Epithelial cell of proximal tubule (primary cell): ENCODE results near the gene SBK1. TPM values are rescaled to one million over a fixed set of nuclear protein-coding genes. Genes with fewer than 3 reads are reported as not detected.

Source experiments
- DNase-seq: peaks from one replicate; pipeline ENCODE4 v3.0.0-alpha.2; 2011; ENCODE audit warnings: low read depth
- H3K4me3 ChIP-seq: 2 replicates; pipeline ENCODE4 v1.5.1; 2011; ENCODE audit warnings: low read depth, mild to moderate bottlenecking, low read length
- CTCF ChIP-seq: conservative IDR thresholded peaks from 2 replicates; pipeline ENCODE4 v1.5.1; 2012; ENCODE audit warnings: low read depth, mild to moderate bottlenecking, low read length
- total RNA-seq: library from RNA; depleted of rRNA; stranded (reverse); fragments of >200 nt; gene quantifications from 2 replicates; pipeline ENCODE4 v1.2.3, GENCODE V29; 2015

The SBK1 gene
- total RNA-seq, 1 donor from 2014 or later, result 4.8 TPM

DNA sequence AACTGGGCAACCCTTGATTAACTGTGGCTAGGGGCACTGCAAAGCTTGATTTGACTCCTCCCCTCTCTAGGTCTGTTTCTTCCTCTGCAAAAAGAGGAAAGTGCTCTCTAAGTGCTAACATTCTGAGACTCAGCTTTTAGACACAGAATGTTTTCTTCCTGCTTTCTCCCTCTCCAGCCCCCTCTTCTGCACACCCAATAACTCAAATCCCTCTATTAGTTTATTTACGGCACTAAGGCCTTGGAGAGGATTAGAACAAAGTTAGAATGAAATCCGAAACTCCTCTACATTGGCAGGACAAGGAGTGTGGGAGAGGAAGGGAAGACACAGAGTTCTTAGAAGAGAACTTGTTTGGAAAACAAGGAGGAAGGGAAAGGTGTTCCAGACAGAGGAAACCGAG, 3.3 kb upstream of the SBK1 start:
- DNase-seq, result no peak
- no peak for TF ChIP-seq CTCF
- H3K4me3 ChIP-seq, result no peak overlapping the region

GRCh38 chr16:28289939-28290858, 2.1 kb upstream of the SBK1 start:
- DNase-seq, result no peak
- TF ChIP-seq CTCF, result no peak
- no peak overlapping the region for H3K4me3 ChIP-seq

DNA sequence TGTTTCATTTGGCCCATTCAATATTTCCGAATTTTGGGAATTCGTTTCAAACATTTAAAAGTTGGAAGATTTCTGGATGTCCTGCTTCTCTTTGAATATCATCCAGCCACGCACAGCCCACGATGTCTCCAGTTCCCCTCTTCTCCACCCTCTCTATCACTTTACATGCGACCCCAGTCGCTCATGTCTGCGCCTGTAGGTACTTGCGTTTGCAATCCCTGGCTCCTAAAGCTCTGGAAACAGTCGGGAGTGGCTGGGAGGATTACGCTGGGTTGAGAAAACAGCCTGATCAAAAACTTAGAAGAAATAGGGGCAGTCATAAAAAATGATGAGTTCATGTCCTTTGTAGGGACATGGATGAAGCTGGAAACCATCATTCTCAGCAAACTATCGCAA, 1.5 kb upstream of the SBK1 start:
- no peak overlapping the region for H3K4me3 ChIP-seq
- no peak for DNase-seq
- no peak for TF ChIP-seq CTCF

DNA sequence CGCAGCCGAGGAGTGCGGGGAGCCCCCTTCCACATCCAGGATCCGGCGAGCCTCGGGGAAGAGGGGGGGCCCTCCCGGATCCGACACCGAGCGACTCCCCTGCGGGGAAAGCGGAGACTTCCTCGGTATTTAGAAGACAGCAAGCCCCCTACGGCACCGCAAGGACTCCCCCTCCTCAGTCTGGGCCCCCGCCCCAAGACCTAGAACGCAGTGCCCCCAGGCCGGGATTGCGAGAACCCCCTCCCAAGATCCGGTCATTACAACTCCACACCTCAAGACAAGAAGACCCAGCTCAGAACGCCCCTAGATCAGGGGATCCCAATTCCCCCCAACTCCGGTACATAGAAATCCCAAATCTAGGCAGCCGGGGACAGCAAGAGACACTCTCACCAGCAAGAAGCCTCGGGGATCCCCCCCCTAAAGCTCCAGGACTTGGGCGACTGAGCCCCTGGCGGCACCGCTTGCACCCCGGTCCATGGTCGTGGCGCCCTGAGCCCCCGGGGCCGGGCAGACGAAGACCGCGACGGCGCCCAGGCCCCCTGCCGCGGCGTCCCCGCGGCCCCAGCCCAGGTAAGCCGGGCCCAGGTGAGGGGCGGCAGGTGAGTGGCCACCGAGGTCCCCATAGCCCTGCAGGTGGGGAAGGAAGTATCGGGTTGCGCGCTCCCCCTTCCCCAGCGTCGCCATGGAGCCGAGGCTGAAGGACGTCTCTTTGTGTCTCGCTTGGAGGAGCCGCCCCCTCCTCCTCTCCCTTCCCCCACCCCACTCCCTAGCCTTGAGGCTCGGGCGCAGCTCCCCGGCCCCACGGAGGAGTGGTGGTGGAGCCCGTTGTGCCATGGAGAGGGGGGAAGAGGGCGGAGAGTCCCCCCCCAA, 641 bp downstream of the SBK1 start:
- H3K4me3 ChIP-seq, result peak overlapping the region; percentile 56
- TF ChIP-seq CTCF, result no peak
- no peak for DNase-seq

DNA sequence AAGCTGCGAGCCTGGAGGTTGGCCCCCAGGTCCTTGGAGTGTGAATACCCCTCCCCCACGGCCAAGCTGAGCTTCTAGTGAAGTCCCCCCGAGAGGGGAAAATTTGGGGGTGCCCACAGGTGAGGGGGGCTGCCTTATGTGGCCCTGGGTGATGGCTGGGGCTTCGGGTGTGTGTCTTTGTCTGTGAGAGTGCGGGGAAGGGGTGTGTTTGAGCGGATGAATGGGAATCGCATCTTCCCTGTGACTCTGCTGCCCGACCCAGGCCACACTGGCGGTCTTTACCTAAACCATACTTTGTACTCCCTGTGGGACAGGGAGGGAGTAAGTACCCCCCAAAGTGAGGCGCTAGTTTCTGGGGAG, 1.3 kb downstream of the SBK1 start:
- no peak for DNase-seq
- no peak overlapping the region for H3K4me3 ChIP-seq
- no peak for TF ChIP-seq CTCF

- no peak for TF ChIP-seq CTCF
- no peak overlapping the region for H3K4me3 ChIP-seq
- DNase-seq, result no peak
These were observed 1.9 kb downstream of the SBK1 start for GRCh38 chr16:28294201-28294600.
